Right cardiac atrium (tissue), 5 donors: Measurements from ENCODE around the gene RBM17. TPM values are rescaled to one million over a fixed set of nuclear protein-coding genes. Genes with fewer than 3 reads are reported as not detected.

ENCODE experiments used
- ATAC-seq, 2 donors: fragments of 200-7000 bp; cut with Tn5 transposase; one replicate each; pipeline versions ENCODE4 v1.8.0 to v1.9.1; 2020; ENCODE audit warnings: moderate library complexity in 2 of 2, mild to moderate bottlenecking in 1 of 2
- DNase-seq, 3 donors: peaks; one replicate each; pipeline ENCODE4 v3.0.0-alpha.2; 2020
- H3K27ac ChIP-seq: one replicate; pipeline ENCODE4 v1.5.1; 2013; ENCODE audit warnings: mild to moderate bottlenecking, low read length, control low read depth, moderate library complexity
- H3K27me3 ChIP-seq: one replicate; pipeline ENCODE4 v1.6.1; 2013; ENCODE audit not compliant: control insufficient read depth, insufficient read depth
- H3K4me1 ChIP-seq: one replicate; pipeline ENCODE4 v1.6.1; 2013; ENCODE audit warnings: low read length; ENCODE audit not compliant: control insufficient read depth, insufficient read depth
- H3K4me3 ChIP-seq: one replicate; pipeline ENCODE4 v1.5.1; 2013; ENCODE audit warnings: low read length, control low read depth
- H3K9me3 ChIP-seq: one replicate; pipeline ENCODE4 v1.6.1; 2013; ENCODE audit warnings: low read length; ENCODE audit not compliant: control insufficient read depth
- WGBS: extraction: QIAGEN DNeasy Blood & Tissue Kit; methylation state at CpG from one replicate; pipeline ENCODE4 v1.1.7; 2013; 5-methylcytosine and 5-hydroxymethylcytosine counted together
- intact Hi-C, 4 donors: fragments of 100-400 bp; cut with DNase I; formaldehyde crosslinking; loops; one replicate each; pipeline versions ENCODE4 v1.11.0 to v1.14.0; 2022 to 2023
- polyA plus RNA-seq: library from polyadenylated mRNA; stranded (reverse); fragments of 200-250 nt; gene quantifications from one replicate; pipeline ENCODE4 v1.2.3, GENCODE V29; 2013
- total RNA-seq, 4 donors: library from RNA; stranded (reverse); fragmentation: NEBNext Ultra II Directional; extraction: Animal tissue kit (Norgen Biotek cat#: 25700); gene quantifications; one replicate each; pipeline ENCODE4 v1.2.1, GENCODE V29; 2021
- donor health status: healthy with polysubstance abuse.
- donor health status: DM: no; HTN: yes; CAD: no.
- donor health status: DM: no; HTN: no; CAD: no.
- donor health status: DM: no; HTN: yes; CAD: no; lungs with severe emphysema.
- donor health status: DM: yes; HTN: yes; CAD: no.

Gene RBM17
- total and polyA plus RNA-seq, 5 donors: 51.0 to 66.5 (median 56.9) TPM

DNA sequence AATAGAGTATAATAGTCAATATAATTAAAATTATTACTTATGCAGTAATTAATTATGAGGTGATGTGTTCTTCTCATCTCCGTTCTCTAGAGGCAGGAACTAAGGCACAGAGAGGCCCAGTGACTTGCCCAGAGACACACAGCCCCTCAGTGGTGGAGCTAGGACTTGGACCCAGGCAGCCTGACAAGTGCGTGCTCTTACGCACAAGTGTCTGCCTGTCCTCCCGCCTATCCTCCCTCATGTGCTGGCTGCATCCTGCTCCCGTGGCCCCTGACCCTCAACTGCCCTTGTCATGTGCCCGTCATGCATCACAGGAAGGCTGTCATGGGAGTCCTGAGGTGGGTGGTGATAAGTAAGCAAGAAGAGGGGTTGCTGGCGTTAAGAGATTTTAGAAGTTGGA lies 41.0 kb upstream of the RBM17 start:
- intact Hi-C loops: no loop called here
- Histone ChIP-seq H3K27ac (no peak overlapping the region), H3K9me3 (no peaks in the 10 kb centered on the region), H3K27me3 (no peaks in the 10 kb centered on the region), H3K4me3 (no peak overlapping the region), H3K4me1 (no peaks in the 10 kb centered on the region)
- DNase-seq (no peak), ATAC-seq (no peak)
- WGBS: 85% methylated on average over 7 of the region's 7 CpGs

DNA sequence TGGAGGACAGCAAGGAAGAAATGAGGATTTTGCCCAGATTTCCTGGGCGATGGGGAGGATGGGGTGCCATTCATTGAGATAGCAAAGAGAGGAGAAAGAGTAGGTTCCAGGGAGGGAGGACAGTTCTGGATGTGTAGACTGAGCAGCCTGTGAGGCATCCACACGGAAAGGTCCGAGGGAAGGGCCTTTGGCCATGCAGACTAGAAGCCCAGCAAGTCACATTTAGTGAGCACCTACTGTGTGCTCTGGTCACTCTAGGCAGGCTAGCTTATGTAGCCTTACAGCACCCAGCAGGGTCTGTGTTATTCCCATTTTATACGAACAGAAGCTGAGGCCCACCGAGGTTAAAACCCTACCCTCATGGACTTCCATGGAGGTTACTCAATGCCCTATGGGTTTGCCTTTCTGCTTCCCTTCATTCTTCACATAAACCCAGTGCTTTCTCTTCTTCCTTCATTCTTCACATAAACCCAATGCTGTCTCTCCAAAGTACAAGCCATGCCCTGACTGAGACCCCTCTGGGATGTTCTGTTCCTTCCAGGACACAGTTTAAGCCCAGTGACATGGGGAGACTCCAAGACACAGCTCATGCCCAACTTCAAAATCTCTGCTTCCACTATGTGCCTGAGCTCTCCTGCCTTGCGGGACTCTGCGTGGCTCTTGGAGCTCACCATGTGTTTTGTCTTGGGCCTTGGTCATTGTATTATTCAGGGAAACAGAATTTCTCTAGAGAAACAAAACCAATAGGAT lies 40.4 kb upstream of the RBM17 start:
- no peaks in the 10 kb centered on the region for H3K9me3 ChIP-seq
- WGBS: 95% methylated on average over 7 of the region's 7 CpGs

DNA sequence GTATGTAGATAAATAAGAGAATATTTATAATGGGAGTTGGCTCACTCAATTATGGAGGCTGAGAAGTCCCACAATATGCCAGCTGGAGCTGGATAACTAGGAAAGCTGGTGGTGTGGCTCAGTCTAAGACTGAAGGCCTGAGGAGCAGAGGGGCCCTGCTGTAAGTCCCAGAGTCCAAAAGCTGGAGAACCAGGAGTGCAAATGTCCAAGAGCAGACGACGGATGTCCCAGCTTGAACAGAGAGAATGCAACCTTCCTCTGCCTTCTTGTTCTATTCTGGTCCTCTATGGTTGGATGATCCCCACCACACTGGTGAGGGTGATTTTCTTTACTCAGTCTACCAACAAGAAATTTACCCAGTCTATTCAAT lies 39.8 kb upstream of the RBM17 start:
- no peaks in the 10 kb centered on the region for H3K27me3 ChIP-seq
- H3K4me1 ChIP-seq: no peaks in the 10 kb centered on the region
- intact Hi-C loops: no loop called here
- H3K9me3 ChIP-seq: no peaks in the 10 kb centered on the region
- H3K4me3 ChIP-seq: no peak overlapping the region
- DNase-seq (no peak), ATAC-seq (no peak)
- WGBS: 96% methylated on average over 2 of the region's 2 CpGs
- no peak overlapping the region for H3K27ac ChIP-seq

More for the DNA sequence above, 40.4 kb upstream of the RBM17 start:
- no peak for DNase-seq
- Histone ChIP-seq H3K4me1 (no peaks in the 10 kb centered on the region), H3K27ac (no peak overlapping the region), H3K4me3 (no peak overlapping the region), H3K27me3 (no peaks in the 10 kb centered on the region)
- intact Hi-C loops: no loop called here
- no peak for ATAC-seq

DNA sequence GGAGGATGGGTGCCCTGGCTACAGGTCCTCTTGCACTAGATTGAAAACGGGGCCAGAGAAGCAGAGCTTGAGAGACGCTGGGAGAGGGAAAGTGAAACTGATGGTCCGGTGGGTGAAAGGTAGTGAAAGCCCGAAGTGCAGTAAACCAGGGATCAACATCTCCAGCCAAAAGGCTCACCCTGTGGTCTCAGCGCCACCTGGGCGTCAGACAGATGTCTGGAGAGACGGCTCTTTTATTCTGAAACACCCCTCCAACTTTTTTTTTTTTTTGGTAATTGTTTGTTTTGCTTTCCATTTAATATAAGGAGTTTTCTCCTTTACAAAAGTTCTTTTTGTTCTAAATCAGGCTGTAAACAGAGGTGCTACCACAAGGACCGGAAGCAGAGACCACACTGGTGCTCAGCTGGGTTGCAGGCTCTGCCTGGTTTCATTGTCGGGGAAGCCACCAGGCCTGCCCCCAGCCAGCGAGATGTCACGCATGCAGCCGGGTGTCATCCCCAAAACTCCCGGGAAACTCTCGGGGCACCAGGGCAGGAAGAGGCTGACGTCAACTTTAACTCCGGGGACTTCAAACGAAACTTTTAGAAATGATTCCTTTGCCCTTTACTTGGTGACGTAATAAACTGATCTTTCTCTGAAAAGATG lies 37.9 kb upstream of the RBM17 start:
- DNase-seq: peak; percentile 65 to 85 (median 80)
- Histone ChIP-seq H3K9me3 (no peaks in the 10 kb centered on the region), H3K27ac (peak overlapping the region; percentile 14), H3K27me3 (no peaks in the 10 kb centered on the region), H3K4me3 (peak overlapping the region; percentile 46), H3K4me1 (no peaks in the 10 kb centered on the region)
- intact Hi-C loops: no loop called here
- 21% methylated on average over 18 of the region's 18 CpGs for WGBS
- peak; percentile 64 to 80 for ATAC-seq

DNA sequence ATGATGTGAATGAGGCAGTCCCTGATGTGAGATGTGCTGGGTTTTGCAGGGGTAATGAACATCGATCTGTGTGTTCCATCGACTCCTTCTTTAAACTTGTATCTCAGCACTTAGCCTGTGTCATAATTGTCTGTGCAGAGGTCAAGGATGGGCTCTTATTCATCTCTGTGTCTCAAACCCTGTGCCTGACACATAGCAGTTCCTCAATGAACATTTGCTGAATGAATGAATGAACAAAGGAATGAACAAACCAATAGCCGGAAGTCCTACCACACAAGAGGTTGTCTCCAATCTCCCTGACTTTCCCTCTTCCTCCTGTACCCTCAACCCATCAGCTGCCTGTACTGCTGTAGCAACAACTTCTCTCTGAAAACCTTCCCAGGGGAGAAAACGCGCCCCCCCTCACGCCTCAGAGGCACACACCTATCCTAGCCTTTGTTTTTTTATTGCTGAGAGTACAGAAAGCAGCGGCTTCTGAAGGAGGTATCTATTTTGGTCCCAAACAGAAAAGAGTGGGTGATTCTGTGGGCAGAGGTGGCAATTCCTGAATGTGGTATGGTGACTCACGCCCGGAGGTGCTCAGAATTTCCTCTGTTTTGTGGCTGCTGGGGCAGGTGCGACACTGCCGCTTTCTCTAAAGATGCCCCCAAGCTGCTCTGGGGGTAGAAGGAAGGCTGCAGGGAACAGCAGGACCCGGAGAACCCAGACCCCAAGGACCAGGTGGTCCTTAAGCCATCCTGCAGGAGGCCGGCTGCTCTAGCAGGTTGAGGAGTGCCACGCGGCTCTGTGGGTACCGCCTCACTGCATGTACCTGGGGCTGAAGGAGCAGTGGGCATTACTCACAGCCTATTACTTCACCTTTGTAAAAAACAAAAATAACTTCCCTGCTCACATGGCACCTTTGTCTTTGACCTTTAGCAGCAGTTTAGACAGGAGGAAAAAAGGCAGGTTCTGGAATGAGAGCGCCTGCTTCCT lies 36.3 kb upstream of the RBM17 start:
- H3K4me3 ChIP-seq: no peak overlapping the region
- H3K9me3 ChIP-seq: no peaks in the 10 kb centered on the region
- 81% methylated on average over 17 of the region's 17 CpGs for WGBS
- ATAC-seq (no peak), DNase-seq (no peak)
- H3K27me3 ChIP-seq: no peaks in the 10 kb centered on the region
- intact Hi-C loops: no loop called here
- H3K27ac ChIP-seq: peak overlapping the region; percentile 8
- H3K4me1 ChIP-seq: no peaks in the 10 kb centered on the region

DNA sequence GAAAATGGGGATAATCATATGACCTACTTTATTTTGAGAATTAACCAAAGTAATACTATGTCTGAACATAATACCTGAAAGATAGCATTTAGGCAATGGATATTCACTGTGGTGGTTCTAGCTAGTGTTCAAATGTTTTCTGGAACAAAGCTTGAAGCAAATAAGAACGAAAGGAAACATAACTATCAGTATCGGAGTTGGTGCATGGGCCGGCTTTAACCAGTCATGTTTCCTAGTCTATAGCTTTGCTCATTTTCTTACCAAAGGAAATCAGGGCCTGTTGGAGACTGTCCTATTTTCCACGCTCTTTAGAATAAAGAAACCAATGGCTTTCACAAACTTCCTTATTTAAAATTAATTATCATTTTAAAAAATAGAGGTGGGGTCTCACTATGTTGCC lies 35.5 kb upstream of the RBM17 start:
- no peak overlapping the region for H3K4me3 ChIP-seq
- DNase-seq (no peak), ATAC-seq (no peak)
- intact Hi-C loops: no loop called here
- no peaks in the 10 kb centered on the region for H3K27me3 ChIP-seq
- H3K27ac ChIP-seq: no peak overlapping the region
- WGBS: 74% methylated on average over 4 of the region's 4 CpGs
- no peaks in the 10 kb centered on the region for H3K4me1 ChIP-seq
- no peaks in the 10 kb centered on the region for H3K9me3 ChIP-seq

DNA sequence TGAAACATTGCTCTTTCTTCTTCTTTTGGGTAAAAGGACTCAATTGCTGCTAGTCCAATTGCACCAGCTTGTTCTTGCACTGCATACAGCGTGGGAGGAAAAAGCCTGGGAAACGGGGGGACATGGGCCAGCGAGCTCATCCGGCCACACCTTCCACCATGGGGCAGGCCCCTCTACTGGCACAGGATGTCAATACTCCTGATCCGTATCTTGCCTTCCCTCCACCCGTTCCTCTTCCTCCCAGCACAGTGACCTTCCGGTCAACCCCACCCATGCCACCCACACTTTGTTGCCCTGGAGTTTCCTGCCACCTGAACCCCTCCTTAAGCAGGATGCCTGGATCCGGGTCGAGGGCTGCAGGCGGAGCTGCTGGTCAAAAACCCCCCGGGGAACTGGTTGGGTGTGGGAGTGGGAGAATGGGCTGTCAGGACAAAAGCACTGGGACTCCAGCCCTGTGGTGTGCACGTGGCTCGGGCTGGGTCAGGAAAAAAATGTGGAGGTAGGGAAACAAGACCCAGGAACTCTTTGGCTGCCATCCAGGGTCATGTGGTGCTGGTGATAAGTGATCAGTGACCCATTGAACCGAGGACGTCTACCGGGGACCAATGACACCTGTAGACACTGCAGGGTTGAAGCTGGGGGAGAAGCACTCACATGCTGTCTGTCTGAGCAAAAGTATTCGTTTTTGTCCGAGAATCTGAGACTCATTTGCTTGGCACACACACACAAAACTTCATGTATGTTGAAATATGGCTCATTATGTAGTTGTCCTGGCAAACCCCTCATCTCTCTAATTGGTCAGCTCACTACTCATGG lies 34.8 kb upstream of the RBM17 start:
- DNase-seq: peak; percentile 67 to 82 (median 82)
- peak; percentile 87 to 92 for ATAC-seq
- intact Hi-C loops: no loop called here
- Histone ChIP-seq H3K27me3 (no peaks in the 10 kb centered on the region), H3K27ac (peak overlapping the region; percentile 44), H3K9me3 (no peaks in the 10 kb centered on the region), H3K4me3 (no peak overlapping the region), H3K4me1 (no peaks in the 10 kb centered on the region)
- WGBS: 50% methylated on average over 18 of the region's 18 CpGs

DNA sequence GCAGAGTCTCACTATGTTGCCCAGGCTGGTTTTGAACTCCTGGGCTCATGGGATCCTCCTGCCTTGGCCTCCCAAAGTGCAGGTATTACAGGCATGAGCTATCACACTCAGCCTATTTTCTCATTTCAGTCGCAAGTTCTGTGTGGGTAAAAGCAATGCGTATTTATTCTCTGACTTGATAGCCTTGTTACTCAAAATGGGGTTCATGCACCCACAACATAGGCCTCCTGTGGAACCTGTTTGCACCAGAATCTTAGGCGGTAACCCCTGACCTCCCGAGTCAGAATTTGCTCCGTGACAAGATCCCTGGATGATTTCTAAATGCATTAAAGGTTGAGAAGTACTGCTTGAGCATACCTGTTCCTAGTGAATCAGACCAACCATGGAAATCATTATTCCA lies 34.0 kb upstream of the RBM17 start:
- WGBS: 93% methylated on average over 5 of the region's 5 CpGs
- intact Hi-C loops: no loop called here
- no peak overlapping the region for H3K27ac ChIP-seq

DNA sequence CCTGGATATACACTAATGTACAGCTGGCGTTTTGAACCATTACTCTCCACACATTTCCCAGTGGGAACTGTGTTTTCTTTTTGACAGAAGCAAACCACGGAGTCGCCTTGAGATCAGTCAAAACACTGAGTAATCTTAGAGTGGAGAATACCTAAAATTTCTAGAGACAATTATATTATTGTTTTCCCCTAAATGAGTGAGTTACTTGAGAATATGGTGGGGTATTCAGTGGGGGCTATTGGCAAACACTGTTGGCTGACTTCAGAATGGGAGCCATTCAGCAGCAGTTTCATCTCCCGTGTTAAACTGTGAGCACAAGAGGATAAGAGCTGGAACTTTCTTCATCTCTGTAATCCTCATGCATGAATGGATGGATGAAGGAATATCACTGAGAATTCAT lies 32.9 kb upstream of the RBM17 start:
- 73% methylated on average over 4 of the region's 4 CpGs for WGBS
- intact Hi-C loops: no loop called here

More for the DNA sequence above, 34.0 kb upstream of the RBM17 start:
- H3K4me3 ChIP-seq: no peak overlapping the region
- no peaks in the 10 kb centered on the region for H3K9me3 ChIP-seq
- ATAC-seq (no peak), DNase-seq (no peak)
- no peaks in the 10 kb centered on the region for H3K4me1 ChIP-seq
- H3K27me3 ChIP-seq: no peaks in the 10 kb centered on the region

DNA sequence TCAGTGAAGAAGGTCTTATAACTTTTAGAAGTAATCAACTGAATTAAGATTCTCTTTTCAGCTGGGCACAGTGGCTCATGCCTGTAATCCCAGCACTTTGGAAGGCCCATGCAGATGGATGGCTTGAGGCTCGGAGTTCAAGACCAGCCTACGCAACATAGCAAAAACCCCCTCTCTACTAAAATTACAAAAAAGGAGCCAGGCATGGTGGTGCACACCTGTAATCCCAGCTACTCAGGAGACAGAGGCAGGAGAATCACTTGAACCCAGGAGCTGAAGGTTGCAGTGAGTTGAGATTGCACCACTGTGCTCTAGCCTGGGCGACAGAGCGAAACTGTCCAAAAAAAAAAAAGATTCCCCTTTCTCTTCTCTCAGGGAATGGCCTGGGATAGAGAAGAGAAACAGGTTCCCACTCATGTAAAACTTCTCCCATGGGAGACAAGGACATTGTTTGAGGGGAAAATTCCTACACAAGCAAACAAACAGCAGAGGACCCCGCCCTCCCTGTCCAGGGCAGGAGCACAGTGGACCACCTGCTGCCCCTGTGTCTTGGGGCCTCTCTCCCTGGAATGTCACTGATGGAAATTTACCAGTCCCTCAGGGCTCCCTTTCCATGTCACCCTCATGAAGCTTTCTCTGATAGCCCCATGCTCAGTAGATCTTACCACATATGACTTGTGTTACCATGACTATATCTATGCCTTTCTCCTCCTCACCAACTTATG lies 32.3 kb upstream of the RBM17 start:
- H3K4me1 ChIP-seq: no peaks in the 10 kb centered on the region
- H3K9me3 ChIP-seq: no peaks in the 10 kb centered on the region
- H3K27ac ChIP-seq: no peak overlapping the region
- no peaks in the 10 kb centered on the region for H3K27me3 ChIP-seq
- ATAC-seq (no peak), DNase-seq (no peak)
- no peak overlapping the region for H3K4me3 ChIP-seq
- 95% methylated on average over 5 of the region's 5 CpGs for WGBS
- intact Hi-C loops: no loop called here

More for the DNA sequence above, 32.9 kb upstream of the RBM17 start:
- ATAC-seq (no peak), DNase-seq (no peak)
- Histone ChIP-seq H3K4me1 (no peaks in the 10 kb centered on the region), H3K4me3 (no peak overlapping the region), H3K27me3 (no peaks in the 10 kb centered on the region), H3K9me3 (no peaks in the 10 kb centered on the region), H3K27ac (no peak overlapping the region)
